ENCODE measurements around the gene ESRRA. TPM values are rescaled to one million over a fixed set of nuclear protein-coding genes. Genes with fewer than 3 reads are reported as not detected.

Gene ESRRA
- total and polyA plus RNA-seq, 9 of the 15 experiments (the other 6 are each of a cell fraction or from before 2014, with no cell fraction given), result 0.27 to 89.7 (median 23.7) TPM

- TF ChIP-seq, protein P1, sequence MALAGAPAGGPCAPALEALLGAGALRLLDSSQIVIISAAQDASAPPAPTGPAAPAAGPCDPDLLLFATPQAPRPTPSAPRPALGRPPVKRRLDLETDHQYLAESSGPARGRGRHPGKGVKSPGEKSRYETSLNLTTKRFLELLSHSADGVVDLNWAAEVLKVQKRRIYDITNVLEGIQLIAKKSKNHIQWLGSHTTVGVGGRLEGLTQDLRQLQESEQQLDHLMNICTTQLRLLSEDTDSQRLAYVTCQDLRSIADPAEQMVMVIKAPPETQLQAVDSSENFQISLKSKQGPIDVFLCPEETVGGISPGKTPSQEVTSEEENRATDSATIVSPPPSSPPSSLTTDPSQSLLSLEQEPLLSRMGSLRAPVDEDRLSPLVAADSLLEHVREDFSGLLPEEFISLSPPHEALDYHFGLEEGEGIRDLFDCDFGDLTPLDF (CRISPR knock-in tag; IDR thresholded peaks at IDR 0.05), result no peak
Observed at GRCh38 chr11:64353715-64354506, 48.6 kb downstream of the ESRRA start (continued).

GRCh38 chr11:64355078-64355940 is 50.0 kb downstream of the ESRRA start:
- DNase-seq (ENCODE audit: extremely low read depth in 1 of 4, low spot score in 3 of 4), result peak; percentile 92 to 95 (median 92)
- no peak for TF ChIP-seq SRSF1 (IDR thresholded peaks at IDR 0.05; ENCODE audit: low read depth, low read length)
- TF ChIP-seq ZNF324 (CRISPR knock-in tag; IDR thresholded peaks at IDR 0.05), result no peak
- TF ChIP-seq ZNF780A (CRISPR knock-in tag; IDR thresholded peaks at IDR 0.05), result no peak
- no peak for TF ChIP-seq ZNF277 (CRISPR knock-in tag; IDR thresholded peaks at IDR 0.05; ENCODE audit: borderline replicate concordance)
- TF ChIP-seq ZBTB1 (CRISPR knock-in tag; IDR thresholded peaks at IDR 0.05; ENCODE audit: borderline replicate concordance, low read depth), result no peak; the same call in 1 of the 2 replicates
- TF ChIP-seq HDGF (IDR thresholded peaks at IDR 0.05), result 0 out of 2 replicates have a peak, but pooled peaks have one; percentile 69
- TF ChIP-seq, protein P2, sequence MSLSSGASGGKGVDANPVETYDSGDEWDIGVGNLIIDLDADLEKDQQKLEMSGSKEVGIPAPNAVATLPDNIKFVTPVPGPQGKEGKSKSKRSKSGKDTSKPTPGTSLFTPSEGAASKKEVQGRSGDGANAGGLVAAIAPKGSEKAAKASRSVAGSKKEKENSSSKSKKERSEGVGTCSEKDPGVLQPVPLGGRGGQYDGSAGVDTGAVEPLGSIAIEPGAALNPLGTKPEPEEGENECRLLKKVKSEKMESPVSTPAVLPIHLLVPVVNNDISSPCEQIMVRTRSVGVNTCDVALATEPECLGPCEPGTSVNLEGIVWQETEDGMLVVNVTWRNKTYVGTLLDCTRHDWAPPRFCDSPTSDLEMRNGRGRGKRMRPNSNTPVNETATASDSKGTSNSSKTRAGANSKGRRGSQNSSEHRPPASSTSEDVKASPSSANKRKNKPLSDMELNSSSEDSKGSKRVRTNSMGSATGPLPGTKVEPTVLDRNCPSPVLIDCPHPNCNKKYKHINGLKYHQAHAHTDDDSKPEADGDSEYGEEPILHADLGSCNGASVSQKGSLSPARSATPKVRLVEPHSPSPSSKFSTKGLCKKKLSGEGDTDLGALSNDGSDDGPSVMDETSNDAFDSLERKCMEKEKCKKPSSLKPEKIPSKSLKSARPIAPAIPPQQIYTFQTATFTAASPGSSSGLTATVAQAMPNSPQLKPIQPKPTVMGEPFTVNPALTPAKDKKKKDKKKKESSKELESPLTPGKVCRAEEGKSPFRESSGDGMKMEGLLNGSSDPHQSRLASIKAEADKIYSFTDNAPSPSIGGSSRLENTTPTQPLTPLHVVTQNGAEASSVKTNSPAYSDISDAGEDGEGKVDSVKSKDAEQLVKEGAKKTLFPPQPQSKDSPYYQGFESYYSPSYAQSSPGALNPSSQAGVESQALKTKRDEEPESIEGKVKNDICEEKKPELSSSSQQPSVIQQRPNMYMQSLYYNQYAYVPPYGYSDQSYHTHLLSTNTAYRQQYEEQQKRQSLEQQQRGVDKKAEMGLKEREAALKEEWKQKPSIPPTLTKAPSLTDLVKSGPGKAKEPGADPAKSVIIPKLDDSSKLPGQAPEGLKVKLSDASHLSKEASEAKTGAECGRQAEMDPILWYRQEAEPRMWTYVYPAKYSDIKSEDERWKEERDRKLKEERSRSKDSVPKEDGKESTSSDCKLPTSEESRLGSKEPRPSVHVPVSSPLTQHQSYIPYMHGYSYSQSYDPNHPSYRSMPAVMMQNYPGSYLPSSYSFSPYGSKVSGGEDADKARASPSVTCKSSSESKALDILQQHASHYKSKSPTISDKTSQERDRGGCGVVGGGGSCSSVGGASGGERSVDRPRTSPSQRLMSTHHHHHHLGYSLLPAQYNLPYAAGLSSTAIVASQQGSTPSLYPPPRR (CRISPR knock-in tag; IDR thresholded peaks at IDR 0.05; ENCODE audit: borderline replicate concordance), result no peak
- TF ChIP-seq BCOR (IDR thresholded peaks at IDR 0.05), result peak; percentile 38; the same call in 1 of the 2 replicates

More at GRCh38 chr11:64355078-64355940, 50.0 kb downstream of the ESRRA start:
- Histone ChIP-seq H3K79me2 (ENCODE audit: control insufficient read depth, insufficient read depth, low read length) (peaks cover 24% of the 10 kb centered on the region), H2AFZ (ENCODE audit: low read depth, low read length) (peak overlapping the region; percentile 97), H3K4me3 (peak overlapping the region; percentile 35), H3K27me3 (ENCODE audit: control insufficient read depth in 2 of 2, insufficient read depth in 2 of 2, low read length in 2 of 2) (no peaks in the 10 kb centered on the region), H3K9me1 (ENCODE audit: control insufficient read depth, insufficient read depth, low read length) (peaks cover 3% of the 10 kb centered on the region), H4K20me1 (replicated peaks; ENCODE audit: control insufficient read depth, insufficient read depth, low read length) (no peaks in the 10 kb centered on the region), H3K9me3 (replicated peaks; ENCODE audit: control insufficient read depth, insufficient read depth, low read depth, low read length) (no peaks in the 10 kb centered on the region), H3K4me2 (ENCODE audit: insufficient read depth, low read length) (peak overlapping the region; percentile 85), H3K4me1 (replicated peaks in 1 of 2; ENCODE audit: control insufficient read depth in 2 of 2, insufficient read depth in 2 of 2, low read length in 2 of 2) (peaks cover 34 to 91% of the 10 kb centered on the region in 2 experiments), H3K36me3 (ENCODE audit: control insufficient read depth, insufficient read depth, low read length) (peaks cover 6% of the 10 kb centered on the region; the same call in 1 of the 3 replicates), H3K9ac (ENCODE audit: insufficient read depth in 1 of 2, low read depth in 2 of 2, low read length in 2 of 2) (peak overlapping the region; percentile 70 to 90), H3K27ac (ENCODE audit: extremely low read depth, low read depth, low read length) (peak overlapping the region; percentile 79)
- ATAC-seq (peak; percentile 81), FAIRE-seq (peak; percentile 92)
- WGBS (ENCODE audit: insufficient coverage, low coverage, missing lambda C conversion rate), result 8% methylated on average over 19 of the region's 23 CpGs
- CTCF ChIA-PET (ENCODE audit: low intra/inter-chr PET ratio), result interaction anchor here (0.6 to 2.5 kb wide), 6 partner anchors 13 to 84 kb away, joined by 3 to 19 read pairs (median 4); partner anchors contain the start of genes PRDX5 and TRMT112
- POLR2A ChIA-PET, result interaction anchor here (0.6 to 3.0 kb wide), 15 partner anchors 9 to 1134 kb away, joined by 3 to 20 read pairs (median 4); partner anchors contain the start of genes NUDT22, PRDX5 and TRMT112
- intact Hi-C loops (cut with micrococcal nuclease), result loop anchor here (1.0 to 5.0 kb wide), 9 partner anchors 20 to 292 kb away; partner anchors contain the start of genes FERMT3, STIP1 and TRMT112
- in situ Hi-C loops (cut with MboI), result loop anchor here (5.0 kb wide), 1 partner anchor 302 kb away; no protein-coding TSS in a partner anchor
- TSS peak; percentile 76 for BruUV-seq (replicated peaks)
